CD1c-positive myeloid dendritic cell (primary cell): Measurements from ENCODE around the gene KRTAP29-1.

ENCODE experiments used
- DNase-seq: peaks from one replicate; pipeline ENCODE4 v3.0.0-alpha.2; 2016; ENCODE audit errors: extremely low spot score

KRTAP29-1 gene

DNA sequence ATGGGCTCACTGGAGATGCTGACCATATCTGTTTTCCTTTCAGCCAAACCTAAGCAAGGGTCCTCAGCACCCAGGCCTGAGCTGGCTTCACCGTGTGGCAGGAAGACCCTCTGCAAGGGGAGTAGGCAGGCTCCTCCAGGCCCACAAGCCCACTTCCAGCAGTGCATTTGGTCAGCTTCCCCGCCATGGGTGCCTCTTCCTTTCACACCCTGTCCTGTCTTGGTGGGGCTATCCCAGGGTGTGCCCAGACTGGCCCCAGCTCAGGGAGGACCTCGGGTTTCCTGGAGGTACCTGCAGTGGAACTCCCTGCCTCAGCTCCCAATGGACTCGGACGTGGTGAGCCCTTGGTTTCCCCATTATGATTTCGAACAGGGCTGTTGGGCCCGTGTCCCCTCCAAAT, 25.6 kb upstream of the KRTAP29-1 start:
- no peak for DNase-seq

DNA sequence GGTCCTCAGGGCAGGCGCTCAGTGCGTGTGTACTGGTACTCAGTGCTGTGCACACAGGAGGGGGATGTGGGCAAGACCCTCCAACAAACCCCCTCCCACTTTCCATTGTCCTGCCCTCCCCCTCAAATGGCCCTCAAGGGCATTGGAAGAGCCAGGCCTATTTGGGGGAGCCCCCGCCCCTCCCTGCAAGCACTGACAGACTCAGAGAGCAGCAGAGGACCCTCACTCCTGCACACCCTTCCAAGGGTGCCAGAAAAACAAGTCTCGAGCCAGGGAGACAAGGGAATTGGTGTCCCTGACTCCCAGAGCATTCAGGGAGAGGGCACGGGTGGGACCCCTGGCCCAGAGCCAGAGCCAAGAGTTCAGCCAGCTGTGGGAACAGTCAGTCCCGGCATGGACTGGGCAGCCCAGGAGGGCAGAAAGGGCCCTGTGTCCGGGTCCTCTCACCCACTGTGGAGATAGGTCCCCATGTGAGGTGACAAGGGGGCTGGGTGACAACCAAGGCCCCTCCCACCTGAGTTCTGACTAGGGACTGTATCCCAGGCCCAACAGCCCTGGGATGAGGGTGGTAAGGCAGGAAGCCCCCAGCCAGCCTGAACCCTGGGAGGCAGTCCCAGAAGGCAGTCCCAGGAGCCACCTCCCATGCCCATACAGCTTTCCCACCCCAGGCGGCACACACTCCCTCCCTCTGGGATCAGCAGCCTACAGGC, 24.9 kb upstream of the KRTAP29-1 start:
- DNase-seq, result no peak

DNA sequence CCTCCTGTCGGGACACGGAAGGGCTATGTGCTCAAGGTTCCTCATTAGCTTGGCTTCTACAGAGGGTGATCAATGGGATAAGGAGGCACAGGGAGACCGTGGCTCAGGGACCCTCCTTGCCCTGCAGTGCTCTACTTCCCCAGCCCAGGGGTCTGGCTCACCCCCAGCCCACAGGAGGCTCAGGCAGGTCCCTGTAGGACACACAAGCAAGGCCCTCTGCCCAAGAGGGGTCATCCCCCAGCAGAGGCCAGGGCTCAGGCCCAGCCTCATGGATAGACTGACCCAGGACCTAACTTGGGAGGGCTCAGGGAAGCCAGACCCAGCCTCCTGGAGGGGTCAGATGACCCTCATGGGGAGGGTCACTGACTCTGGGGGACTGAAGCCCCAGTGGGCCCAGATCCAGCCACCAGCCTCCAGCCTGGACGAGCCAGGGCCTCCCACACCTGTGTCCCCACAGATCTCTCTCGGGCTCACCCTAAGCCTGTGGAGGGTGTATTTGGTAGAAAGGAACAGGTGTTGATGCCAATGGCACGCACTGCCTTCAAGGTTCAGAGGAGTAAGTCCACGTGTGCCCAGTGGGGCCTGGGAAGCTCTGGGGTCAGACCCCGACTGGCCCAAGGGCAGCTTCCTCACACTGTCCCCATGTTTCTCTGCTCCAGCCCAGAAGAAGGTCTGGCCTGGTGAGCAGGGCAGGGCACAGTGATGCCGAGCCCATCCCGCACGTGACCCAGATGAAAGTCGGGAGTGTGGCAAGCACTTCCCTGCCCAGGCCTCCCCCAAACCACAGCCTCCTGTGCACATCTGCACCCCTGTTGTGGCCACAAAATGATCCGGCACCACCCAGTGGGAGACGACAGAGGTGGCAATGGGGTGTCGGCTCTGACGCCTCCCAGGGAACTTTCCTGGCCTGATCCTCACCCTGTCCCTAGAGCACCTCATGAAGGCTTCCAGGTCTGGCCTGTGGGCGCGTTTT, 23.8 kb upstream of the KRTAP29-1 start:
- DNase-seq, result no peak

DNA sequence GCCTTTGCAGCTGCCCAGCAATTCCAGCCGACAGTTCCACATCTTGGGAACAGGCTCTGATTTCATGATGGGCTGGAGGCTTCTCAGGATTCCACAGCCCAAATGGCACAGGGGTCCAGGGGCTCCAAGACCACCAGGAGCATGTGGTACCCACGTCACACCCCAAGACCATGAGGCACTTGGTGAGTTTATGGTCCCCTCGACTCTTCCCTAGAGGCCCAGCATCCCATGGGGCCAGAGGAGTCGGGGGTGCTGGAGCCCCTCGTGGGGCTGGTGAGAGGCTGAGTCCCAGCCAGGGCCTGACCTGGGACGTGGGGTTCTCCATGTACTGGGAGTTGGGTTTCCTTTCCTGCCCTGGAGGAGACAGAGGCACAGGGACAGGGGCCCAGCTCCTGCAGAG, 23.0 kb upstream of the KRTAP29-1 start:
- DNase-seq, result no peak

DNA sequence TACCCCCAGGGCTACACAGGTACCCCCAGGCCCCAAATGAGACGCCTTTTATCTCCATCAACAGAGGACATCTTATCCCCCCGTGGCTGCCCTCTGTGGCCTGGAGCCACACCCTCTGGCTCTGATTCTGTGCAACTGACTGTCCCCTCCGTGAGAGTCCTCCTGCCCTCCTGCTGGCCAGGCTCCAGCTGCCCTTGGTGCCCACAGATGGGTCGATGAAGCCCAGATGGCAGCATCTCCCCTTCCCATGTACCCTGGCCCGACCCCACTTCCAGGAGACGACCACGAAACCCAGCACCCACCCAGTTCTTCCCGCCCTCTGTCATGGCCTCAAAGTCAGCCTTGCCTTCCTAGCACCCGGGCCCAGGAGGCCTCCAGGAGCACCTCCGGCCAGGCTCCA, 22.5 kb upstream of the KRTAP29-1 start:
- no peak for DNase-seq

DNA sequence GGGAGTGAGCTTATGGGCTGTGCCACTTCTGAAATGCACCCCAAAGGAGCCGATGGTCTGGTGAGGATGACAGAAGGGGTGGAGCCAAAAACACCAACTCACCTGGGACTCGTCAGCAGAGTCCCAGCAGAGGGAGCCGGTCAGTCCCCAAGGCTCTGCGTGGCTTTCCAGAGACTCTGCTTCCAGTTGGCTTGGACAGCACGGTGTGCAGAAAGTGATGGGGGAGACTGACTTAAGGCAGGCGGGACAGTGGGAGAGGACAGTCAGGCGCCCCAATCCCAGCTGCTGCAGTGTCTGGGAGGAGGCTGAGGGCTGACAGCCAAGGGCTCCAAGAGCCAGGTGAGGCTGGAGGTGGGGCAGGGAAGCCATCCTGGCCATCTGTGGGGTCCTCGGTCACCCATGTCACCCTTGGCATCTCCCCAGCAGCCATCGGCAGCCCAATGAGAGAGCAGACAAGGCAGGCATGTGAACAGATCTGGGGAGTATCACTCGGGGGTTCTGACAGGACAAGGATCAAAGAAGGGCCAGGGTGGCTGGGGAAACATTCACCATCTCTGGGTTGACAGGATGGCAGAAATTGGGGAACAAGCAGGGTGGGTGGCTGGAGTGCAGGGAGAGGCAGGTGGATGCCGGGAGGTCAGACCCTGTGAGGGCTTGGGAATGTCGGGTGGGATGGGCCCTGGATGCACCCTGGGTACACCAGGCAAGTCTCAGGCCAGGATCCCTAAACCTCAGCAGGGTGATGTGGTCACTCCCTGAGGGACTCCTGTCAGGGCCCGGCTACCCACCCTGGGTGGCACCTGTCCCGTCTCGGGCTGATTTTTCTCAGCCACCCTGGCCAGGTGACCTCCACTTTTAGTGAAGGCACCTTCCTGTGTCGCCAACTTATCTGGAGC, 21.8 kb upstream of the KRTAP29-1 start:
- DNase-seq, result no peak

DNA sequence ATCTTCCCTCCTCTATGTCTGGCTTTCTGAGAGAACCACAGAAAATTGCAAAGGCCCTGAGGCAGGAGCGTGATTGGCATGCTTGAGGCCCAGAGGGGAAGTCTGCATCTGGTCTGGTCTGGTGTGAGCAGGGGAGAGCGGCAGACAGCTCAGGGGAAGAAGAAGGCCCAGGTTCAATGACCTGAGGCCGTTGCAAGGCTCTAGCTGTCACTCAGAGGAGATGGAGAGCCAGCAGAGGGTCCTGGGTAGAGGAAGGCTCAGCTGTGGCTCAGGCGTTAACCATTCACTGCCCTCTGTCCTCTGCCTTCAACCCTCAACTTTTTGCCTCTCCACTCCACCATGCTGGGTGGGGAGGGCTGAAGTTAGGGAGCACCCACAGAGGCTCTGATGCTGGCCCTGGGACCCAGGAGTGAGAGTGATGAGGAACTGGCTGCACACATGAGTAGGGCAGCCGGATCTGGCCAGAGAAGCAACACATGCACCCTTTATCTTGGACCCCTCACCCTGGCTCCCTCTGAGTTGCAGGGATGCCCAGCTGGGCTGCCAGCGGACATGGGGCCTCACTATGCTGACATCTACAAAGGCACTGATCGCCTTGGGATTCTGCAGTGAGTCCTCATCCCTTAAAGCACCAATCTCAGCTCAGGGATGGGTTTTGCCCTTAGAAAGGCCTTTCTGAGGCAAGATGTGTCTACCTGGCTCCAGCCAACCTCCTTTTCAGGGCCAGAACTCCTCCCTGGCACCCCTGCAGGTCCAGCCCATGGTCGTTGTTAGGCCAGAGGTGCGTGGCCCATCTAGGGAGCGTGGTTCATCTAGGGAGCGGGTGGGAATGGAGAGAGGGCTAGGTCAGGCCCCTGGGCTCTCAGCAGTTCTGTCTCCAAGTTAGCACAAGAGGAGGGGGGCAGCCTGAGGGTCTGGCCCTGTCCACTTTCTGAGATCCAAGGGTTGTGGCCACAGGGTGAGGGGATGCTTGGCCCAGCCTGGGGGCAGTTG, 20.5 kb upstream of the KRTAP29-1 start:
- no peak for DNase-seq

DNA sequence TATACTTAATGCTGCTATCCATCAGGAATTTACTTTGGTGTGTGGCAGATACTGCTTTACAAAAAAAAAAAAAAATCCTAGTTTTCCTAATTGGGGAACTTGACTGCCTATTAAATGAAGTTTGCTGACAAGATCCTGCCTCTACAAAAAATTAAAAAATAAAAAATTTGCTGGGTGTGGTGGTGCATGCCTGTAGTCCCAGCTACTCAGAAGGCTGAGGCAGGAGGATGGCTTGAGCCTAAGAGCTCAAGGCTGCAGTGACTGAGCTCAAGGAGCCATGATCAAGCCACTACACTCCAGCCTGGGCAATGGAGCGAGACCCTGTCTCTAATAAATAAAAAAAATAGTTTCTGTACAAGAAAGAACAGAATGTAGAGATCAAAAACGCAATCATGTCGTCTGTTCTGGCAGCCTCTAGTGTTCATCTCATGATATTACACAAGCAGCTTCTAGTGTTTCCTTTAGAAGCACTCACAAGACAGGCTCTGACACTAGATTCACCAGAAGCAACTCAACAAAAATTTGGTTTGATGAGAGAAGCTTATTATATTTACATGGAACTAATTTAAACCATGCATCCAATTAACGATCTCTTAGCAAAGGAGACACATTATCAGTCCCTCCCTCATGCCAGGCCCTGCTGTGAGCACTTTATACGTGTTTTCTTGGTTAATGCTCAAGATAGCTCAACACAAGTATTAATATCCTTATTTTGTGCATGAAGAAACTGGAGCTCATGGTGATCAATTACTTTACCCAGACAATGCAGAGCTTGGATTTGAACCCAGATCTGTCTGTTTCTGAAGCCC, 19.6 kb upstream of the KRTAP29-1 start:
- DNase-seq, result peak; percentile 36

DNA sequence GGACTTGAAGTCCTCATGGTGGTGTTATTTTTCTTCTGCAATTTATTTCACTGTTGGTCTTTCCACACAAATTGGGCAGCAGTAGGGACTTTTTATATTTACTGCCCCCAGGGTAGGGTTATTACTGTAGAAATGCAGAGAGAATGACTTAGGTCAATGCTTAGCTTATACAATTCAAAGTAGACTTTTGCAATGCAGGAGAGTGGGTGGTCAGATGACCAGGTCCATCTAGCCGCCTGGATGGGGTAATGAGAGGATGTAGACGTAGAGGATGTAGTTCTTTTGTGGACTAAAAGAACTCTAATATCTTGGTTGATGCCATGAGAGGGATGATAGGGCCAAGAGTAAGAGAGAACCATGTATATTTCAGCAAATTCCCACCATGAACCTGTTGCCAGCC, 15.6 kb upstream of the KRTAP29-1 start:
- no peak for DNase-seq

DNA sequence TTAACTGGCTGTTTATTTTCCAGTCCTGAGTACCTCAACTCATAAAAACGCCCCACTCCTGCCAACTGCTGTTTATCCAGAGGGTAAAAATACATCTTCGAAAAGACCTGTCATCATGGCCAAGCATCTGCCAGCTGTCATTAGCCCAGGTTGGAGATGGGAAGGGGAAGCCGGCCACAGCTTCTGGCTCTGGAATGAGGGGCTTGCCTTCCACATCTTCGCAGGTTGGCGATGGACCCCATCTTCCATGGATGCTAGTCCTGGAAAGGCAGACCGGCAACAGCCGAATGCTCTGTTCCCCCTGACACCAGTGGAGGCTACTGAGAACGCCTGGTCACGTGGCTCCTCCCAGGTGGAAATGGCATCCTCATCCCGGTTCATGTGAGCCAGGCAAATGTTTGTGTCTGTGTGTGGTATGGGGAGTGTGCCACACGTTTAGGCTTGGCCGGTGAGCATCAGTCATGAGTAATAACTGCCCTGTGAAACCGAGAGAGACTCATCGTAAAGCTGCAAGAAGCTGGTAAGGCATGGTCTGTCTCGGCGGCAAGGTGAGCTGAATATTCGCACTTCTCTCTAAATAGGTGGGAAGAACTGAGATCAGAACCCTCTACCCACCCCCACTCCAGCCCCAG, 13.3 kb upstream of the KRTAP29-1 start:
- DNase-seq, result no peak

DNA sequence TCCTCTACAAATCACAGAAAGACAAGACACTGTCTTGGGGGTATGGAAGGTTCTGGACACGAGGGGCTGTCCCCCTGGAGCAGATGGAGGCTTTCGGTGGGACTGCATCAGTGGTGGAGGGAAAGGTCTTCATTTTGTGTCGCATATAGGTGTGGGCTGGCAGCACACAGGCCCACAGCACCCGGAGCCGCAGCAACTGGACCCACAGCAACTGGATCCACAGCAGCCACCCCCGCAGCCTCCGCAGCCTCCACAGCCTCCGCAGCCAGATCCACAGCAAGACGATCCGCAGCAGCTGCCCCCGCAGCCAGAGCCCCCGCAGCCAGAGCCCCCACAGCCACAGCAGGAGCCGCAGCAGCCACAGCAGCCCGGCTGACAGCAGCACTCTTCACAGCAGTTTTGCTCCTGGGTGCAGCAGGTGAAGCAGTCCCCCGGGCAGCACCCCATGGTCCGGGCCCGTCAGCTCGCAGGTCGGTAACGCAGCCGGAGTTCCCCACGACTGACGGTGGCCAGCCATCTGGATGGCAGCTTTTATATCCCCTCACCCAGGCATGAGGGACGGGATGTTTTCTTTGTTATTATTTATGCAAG, 12.6 kb upstream of the KRTAP29-1 start, which contains the start of gene KRTAP17-1:
Gene KRTAP17-1 (minus strand): TSS at position 507 of the 591 bp plus-strand sequence. CDS start 60 bp downstream, at position 447.
- DNase-seq, result no peak

DNA sequence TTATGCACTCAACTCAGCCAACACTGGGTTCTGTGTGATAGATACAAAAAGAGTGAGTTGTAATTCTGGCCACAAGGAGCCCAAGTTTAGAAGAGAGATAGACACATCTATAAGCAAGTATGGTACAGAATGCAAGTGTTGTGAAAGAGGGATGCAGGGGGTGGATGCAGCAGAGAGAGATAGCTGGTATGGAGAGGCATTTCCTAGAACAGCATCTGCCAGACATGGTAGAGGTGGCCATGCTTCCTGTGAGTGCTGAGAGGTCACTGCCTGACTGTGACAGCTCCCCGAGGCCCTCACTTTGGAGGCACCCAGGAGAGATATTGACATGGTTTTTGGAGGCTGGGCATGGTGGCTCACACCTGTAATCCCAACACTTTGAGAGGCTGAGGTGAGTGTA, 8.5 kb upstream of the KRTAP29-1 start:
- no peak for DNase-seq

DNA sequence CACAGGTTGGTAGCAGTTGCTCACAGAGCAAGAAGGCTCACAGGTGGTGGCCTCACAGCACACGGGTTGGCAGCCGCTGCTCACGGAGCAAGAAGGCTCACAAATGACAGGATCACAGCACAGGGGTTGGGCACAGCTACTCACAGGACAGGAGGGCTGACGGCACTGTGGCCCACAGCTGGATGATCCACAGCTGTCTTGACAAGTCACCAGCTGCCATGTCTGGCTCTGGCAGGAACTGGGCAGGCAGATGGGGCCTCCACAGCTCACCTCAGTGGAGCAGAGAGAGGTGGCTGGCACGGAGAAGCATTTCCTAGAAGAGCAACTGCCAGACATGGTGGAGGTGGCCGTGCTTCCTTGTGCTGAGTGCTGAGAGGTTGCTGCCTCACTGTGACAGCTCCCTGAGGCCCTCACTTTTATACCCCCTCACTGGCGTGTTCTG, 6.3 kb upstream of the KRTAP29-1 start, which contains the start of gene KRTAP16-1:
Gene KRTAP16-1 (minus strand): TSS at position 392 of the 442 bp plus-strand sequence. CDS start 56 bp downstream, at position 336.
- peak; percentile 3 for DNase-seq

DNA sequence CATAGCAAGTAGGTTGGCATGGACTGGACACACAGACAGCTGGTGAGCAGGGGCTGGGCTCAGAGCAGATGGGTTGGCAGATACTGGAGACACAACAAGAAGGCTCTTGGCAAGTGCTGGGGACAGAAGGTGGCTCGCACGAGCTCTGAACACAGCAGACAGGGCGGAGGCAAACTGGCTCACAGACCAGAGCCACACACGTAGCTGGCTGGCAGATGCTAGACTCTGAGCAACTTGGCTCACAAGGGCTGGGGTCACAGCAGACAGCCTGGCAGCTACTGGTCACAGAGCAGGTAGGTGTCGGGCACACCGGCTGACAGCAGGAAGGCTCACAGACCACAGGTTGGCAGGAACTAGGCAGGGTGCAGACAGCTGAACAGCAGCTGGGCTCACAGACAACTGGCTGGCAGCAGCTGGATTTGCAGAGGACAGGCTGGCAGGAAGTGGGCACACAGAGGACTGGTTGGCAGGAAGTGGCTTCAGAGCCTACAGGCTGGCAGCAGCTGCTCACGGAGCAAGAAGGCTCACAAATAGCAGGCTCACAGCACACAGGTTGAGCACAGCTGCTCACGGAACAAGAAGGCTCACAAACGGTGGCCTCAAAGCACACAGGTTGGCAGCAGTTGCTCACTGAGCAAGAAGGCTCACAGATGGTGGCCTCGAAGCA, 5.7 kb upstream of the KRTAP29-1 start:
- DNase-seq, result peak; percentile 44

DNA sequence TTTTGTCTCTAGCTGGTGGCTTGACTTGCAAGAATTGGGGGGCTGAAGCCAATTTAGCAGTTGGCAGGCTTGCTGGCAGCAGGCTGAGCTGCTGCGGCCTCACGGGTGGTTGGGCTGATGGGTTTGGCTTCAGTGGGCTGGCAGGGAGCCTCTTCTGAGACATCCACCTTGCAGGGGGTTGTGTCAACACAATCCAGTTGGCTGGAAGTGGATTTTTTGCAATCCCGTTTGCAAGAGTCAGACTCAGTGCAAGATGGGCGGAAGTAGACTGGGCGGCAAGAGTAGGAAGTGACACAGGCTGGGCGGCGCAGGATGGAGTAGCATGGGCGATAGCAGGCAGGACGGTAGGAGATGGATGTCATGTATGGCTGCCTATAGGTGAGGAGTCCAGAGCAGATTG, 5.0 kb upstream of the KRTAP29-1 start:
- no peak for DNase-seq

DNA sequence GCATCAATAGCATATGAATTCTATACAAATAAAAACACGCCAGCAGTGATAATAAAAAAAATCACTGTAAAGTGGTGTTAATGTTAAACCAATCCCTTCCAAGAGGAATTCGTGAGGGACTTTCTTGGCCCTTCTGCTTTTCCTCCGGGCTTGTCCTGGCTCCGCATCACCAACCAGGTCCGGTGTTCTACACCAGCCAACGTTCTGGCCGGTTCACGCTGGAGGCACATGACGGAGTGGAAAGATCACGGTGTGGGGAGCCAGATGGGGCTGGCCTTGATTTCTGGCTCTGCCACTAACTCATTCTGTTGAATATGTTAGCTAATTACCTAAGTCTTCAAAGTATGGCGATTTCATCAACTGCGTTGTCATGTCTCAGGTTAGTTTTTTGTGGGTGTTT, 1.4 kb upstream of the KRTAP29-1 start:
- no peak for DNase-seq

DNA sequence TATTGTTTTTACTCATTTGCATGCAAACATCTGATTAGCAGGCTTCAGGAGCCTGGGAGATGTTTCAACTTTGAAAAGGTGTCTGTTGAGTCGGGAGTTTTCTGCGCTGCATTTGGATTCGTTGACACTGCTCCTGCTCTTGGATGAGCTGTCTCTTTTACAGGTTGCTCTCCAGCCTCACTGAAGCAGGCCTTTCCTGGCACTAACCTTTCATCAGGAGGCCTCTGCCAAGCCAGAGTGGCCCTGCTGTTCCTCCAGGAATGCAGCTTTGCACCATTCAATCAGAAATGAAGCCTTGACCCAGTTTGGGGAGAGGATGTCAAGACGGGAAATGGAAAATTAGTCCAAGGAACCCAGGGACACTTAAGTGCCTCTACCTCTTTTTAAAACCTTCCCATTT, 330 bp upstream of the KRTAP29-1 start:
- DNase-seq, result no peak

DNA sequence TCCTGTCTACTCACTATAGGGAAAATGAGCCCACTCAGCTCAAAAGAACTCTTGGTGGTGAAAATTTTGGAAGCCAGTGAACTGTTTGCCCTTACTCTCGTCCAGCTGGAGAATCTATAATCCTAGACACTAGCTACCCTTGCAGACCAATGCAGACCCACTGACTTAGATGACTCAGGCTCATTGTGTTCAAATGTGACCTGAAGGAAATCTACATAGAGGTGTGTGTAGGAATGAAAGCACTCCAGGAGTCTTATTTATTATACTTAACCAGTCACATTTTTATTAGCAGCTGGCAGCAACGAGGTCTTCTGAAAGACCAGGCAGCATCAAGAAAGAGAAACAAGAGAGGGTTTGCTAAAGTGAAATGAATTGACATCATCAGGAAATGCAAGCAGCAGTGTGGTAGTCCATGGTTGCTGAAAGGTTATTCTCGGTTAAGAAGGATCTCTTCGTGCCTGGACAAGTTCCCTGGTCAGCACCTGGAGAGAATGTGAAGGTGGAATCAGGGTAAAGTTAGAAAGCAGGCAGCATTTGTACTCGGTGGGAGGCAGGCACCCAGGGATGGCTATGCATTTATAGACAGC, 1.4 kb downstream of the KRTAP29-1 start:
- no peak for DNase-seq
